Measurements from ENCODE around the gene APLF. TPM values are rescaled to one million over a fixed set of nuclear protein-coding genes. Genes with fewer than 3 reads are reported as not detected.

The APLF gene
- total RNA-seq, 1 donor: 10.5 TPM

- TF ChIP-seq CTCF (IDR thresholded peaks at IDR 0.05; ENCODE audit: extremely low read depth, low read depth, low read length): no peak
- no peaks in the 10 kb centered on the region for H3K4me1 ChIP-seq (ENCODE audit: insufficient read depth, low read length)
- H3K27ac ChIP-seq (ENCODE audit: low read depth, low read length): no peak overlapping the region
- H3K4me2 ChIP-seq (ENCODE audit: insufficient read depth, low read length): no peak overlapping the region
- no peaks in the 10 kb centered on the region for H3K9me3 ChIP-seq (ENCODE audit: low read depth, low read length)
- no peaks in the 10 kb centered on the region for H4K20me1 ChIP-seq (ENCODE audit: insufficient read depth, low read length)
- no peaks in the 10 kb centered on the region for H3K36me3 ChIP-seq (ENCODE audit: insufficient read depth, low read length)
- H2AFZ ChIP-seq (ENCODE audit: low read length): no peak overlapping the region
- DNase-seq (ENCODE audit: insufficient read length, low spot score, missing footprints): no peak
- H3K79me2 ChIP-seq (ENCODE audit: insufficient read depth, low read length): no peaks in the 10 kb centered on the region
- H3K27me3 ChIP-seq (ENCODE audit: insufficient read depth, low read length): no peaks in the 10 kb centered on the region
- no peak overlapping the region for H3K4me3 ChIP-seq (ENCODE audit: insufficient read depth, low read length)
Observed at GRCh38 chr2:68603059-68603458, 135.7 kb downstream of the APLF start.

- no peak overlapping the region for H3K4me3 ChIP-seq (ENCODE audit: insufficient read depth, low read length)
- H3K4me2 ChIP-seq (ENCODE audit: insufficient read depth, low read length): no peak overlapping the region
- DNase-seq (ENCODE audit: insufficient read length, low spot score, missing footprints): no peak
- no peaks in the 10 kb centered on the region for H3K27me3 ChIP-seq (ENCODE audit: insufficient read depth, low read length)
- H3K9me3 ChIP-seq (ENCODE audit: low read depth, low read length): no peaks in the 10 kb centered on the region
- H3K36me3 ChIP-seq (ENCODE audit: insufficient read depth, low read length): no peaks in the 10 kb centered on the region
- H3K27ac ChIP-seq (ENCODE audit: low read depth, low read length): no peak overlapping the region
- H3K4me1 ChIP-seq (ENCODE audit: insufficient read depth, low read length): no peaks in the 10 kb centered on the region
- no peaks in the 10 kb centered on the region for H3K79me2 ChIP-seq (ENCODE audit: insufficient read depth, low read length)
- no peak for TF ChIP-seq CTCF (IDR thresholded peaks at IDR 0.05; ENCODE audit: extremely low read depth, low read depth, low read length)
- H2AFZ ChIP-seq (ENCODE audit: low read length): no peak overlapping the region
- H4K20me1 ChIP-seq (ENCODE audit: insufficient read depth, low read length): no peaks in the 10 kb centered on the region
Observed at GRCh38 chr2:68604077-68604476, 136.7 kb downstream of the APLF start.

- no peaks in the 10 kb centered on the region for H4K20me1 ChIP-seq (ENCODE audit: insufficient read depth, low read length)
- H3K4me2 ChIP-seq (ENCODE audit: insufficient read depth, low read length): no peak overlapping the region
- H3K27me3 ChIP-seq (ENCODE audit: insufficient read depth, low read length): no peaks in the 10 kb centered on the region
- no peak overlapping the region for H2AFZ ChIP-seq (ENCODE audit: low read length)
- no peaks in the 10 kb centered on the region for H3K36me3 ChIP-seq (ENCODE audit: insufficient read depth, low read length)
- H3K79me2 ChIP-seq (ENCODE audit: insufficient read depth, low read length): no peaks in the 10 kb centered on the region
- H3K4me3 ChIP-seq (ENCODE audit: insufficient read depth, low read length): no peak overlapping the region
- no peak for TF ChIP-seq CTCF (IDR thresholded peaks at IDR 0.05; ENCODE audit: extremely low read depth, low read depth, low read length)
- H3K9me3 ChIP-seq (ENCODE audit: low read depth, low read length): no peaks in the 10 kb centered on the region
- H3K27ac ChIP-seq (ENCODE audit: low read depth, low read length): no peak overlapping the region
- no peak for DNase-seq (ENCODE audit: insufficient read length, low spot score, missing footprints)
- no peaks in the 10 kb centered on the region for H3K4me1 ChIP-seq (ENCODE audit: insufficient read depth, low read length)
Observed at GRCh38 chr2:68605939-68606338, 138.6 kb downstream of the APLF start.

- Histone ChIP-seq H3K9me3 (ENCODE audit: low read depth, low read length) (no peaks in the 10 kb centered on the region), H3K4me2 (ENCODE audit: insufficient read depth, low read length) (no peak overlapping the region), H3K27me3 (ENCODE audit: insufficient read depth, low read length) (no peaks in the 10 kb centered on the region), H2AFZ (ENCODE audit: low read length) (no peak overlapping the region), H4K20me1 (ENCODE audit: insufficient read depth, low read length) (no peaks in the 10 kb centered on the region), H3K36me3 (ENCODE audit: insufficient read depth, low read length) (no peaks in the 10 kb centered on the region), H3K4me1 (ENCODE audit: insufficient read depth, low read length) (no peaks in the 10 kb centered on the region), H3K27ac (ENCODE audit: low read depth, low read length) (no peak overlapping the region), H3K79me2 (ENCODE audit: insufficient read depth, low read length) (no peaks in the 10 kb centered on the region), H3K4me3 (ENCODE audit: insufficient read depth, low read length) (no peak overlapping the region)
- TF ChIP-seq CTCF (IDR thresholded peaks at IDR 0.05; ENCODE audit: extremely low read depth, low read depth, low read length): no peak
- no peak for DNase-seq (ENCODE audit: insufficient read length, low spot score, missing footprints)
Observed at GRCh38 chr2:68606759-68607158, 139.4 kb downstream of the APLF start.
